Aorta (tissue), 5 donors: ENCODE measurements around the gene LTB4R. TPM values are rescaled to one million over a fixed set of nuclear protein-coding genes. Genes with fewer than 3 reads are reported as not detected.
"Not testable (repeated sequence)": the region's sequence is repeated elsewhere in the genome, so short reads cannot be mapped to it uniquely, and the experiment has no call there.

Experiments
- ATAC-seq: fragments of 200-7000 bp; cut with Tn5 transposase; one replicate; pipeline ENCODE4 v1.9.1; 2022; ENCODE audit warnings: moderate library complexity; ENCODE audit not compliant: low FRiP score
- DNase-seq, 2 donors: peaks; one replicate each; pipeline ENCODE4 v3.0.0-alpha.2; 2020
- H3K27ac ChIP-seq, 2 donors: one replicate each; pipeline ENCODE4 v1.5.1; 2013; ENCODE audit warnings: low read length in 2 of 2, mild to moderate bottlenecking in 2 of 2, moderate library complexity in 2 of 2, control low read depth in 1 of 2, inconsistent platforms in 1 of 2, low read depth in 1 of 2
- H3K27me3 ChIP-seq, 2 donors: one replicate each; pipeline ENCODE4 v1.6.1; 2013; ENCODE audit warnings: control low read depth in 1 of 2, low read length in 1 of 2, mild to moderate bottlenecking in 1 of 2, moderate library complexity in 1 of 2; ENCODE audit not compliant: insufficient read depth in 2 of 2, control insufficient read depth in 1 of 2
- H3K36me3 ChIP-seq, 2 donors: one replicate each; pipeline ENCODE4 v1.6.1; 2013; ENCODE audit warnings: control low read depth in 1 of 2, low read length in 1 of 2, mild to moderate bottlenecking in 1 of 2; ENCODE audit not compliant: insufficient read depth in 2 of 2, control insufficient read depth in 1 of 2
- H3K4me1 ChIP-seq, 2 donors: one replicate each; pipeline ENCODE4 v1.6.1; 2013; ENCODE audit warnings: low read length in 2 of 2, control low read depth in 1 of 2, mild to moderate bottlenecking in 1 of 2, moderate library complexity in 1 of 2; ENCODE audit not compliant: insufficient read depth in 2 of 2, control insufficient read depth in 1 of 2
- H3K4me3 ChIP-seq, 2 donors: one replicate each; pipeline ENCODE4 v1.5.1; 2013; ENCODE audit warnings: low read length in 2 of 2, control low read depth in 1 of 2, mild to moderate bottlenecking in 1 of 2
- H3K9me3 ChIP-seq: one replicate; pipeline ENCODE4 v1.6.1; 2013; ENCODE audit warnings: mild to moderate bottlenecking, low read length; ENCODE audit not compliant: control insufficient read depth
- WGBS, 2 donors: extraction: QIAGEN DNeasy Blood & Tissue Kit; methylation state at CpG; one replicate each; pipeline ENCODE4 v1.1.7; 2013; 5-methylcytosine and 5-hydroxymethylcytosine counted together
- intact Hi-C, 2 donors: fragments of 100-400 bp; cut with DNase I; formaldehyde crosslinking; loops; one replicate each; pipeline versions ENCODE4 v1.14.2 to v1.15.0; 2022
- polyA plus RNA-seq, 2 donors: library from polyadenylated mRNA; stranded (reverse); fragments of 200-250 nt; gene quantifications; one replicate each; pipeline ENCODE4 v1.2.3, GENCODE V29; 2013
- total RNA-seq, 2 donors: library from RNA; stranded (reverse); fragmentation: NEBNext Ultra II Directional; extraction: Animal tissue kit (Norgen Biotek cat#: 25700); gene quantifications; one replicate each; pipeline ENCODE4 v1.2.1, GENCODE V29; 2021
- donor health status: healthy with polysubstance abuse.
- donor health status: Bipolar disorder and iron deficiency.
- donor health status: DM: no; HTN: no; CAD: no.
- donor health status: DM: no; HTN: no; CAD: no.
- donor health status: DM: yes; HTN: yes; CAD: no.

Gene LTB4R
- total and polyA plus RNA-seq, 4 donors = 2.9 to 8.2 (median 6.1) TPM

GRCh38 chr14:24323341-24323740, 12.0 kb downstream of the LTB4R start:
- intact Hi-C loops = no loop called here
- WGBS, 2 donors = 58 to 64% methylated on average over 3 of the region's 3 CpGs
- H3K36me3 ChIP-seq = no peaks in the 10 kb centered on the region
- no peak overlapping the region for H3K27ac ChIP-seq
- DNase-seq (peak in 1 of 2 donors; percentile 13), ATAC-seq (no peak)
- H3K4me1 ChIP-seq = no peaks in the 10 kb centered on the region
- H3K27me3 ChIP-seq = no peaks in the 10 kb centered on the region
- H3K9me3 ChIP-seq = no peaks in the 10 kb centered on the region
- H3K4me3 ChIP-seq = no peak overlapping the region

DNA sequence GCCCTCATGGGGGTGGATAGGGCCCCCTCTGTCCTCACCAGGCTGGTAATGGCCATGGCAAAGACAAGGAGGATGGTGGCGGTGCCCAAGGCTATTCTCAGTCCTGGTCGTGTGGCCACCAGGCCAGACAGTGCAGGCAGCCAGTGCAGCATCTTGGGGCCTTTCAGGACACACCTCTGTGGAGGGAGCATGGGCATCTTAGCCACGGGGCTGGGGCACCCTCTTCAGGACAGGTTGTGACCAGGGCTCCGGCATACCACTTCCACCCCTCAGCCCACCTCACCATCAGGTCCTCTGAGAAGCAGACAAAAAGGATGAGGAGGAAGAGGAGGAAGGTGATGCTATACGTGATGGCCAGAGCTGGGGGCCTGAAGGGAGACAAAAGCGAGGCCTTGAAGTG, 12.7 kb downstream of the LTB4R start:
- no peak overlapping the region for H3K4me3 ChIP-seq
- H3K27me3 ChIP-seq = no peaks in the 10 kb centered on the region
- no peaks in the 10 kb centered on the region for H3K4me1 ChIP-seq
- DNase-seq (peak in 1 of 2 donors; percentile 72), ATAC-seq (no peak)
- H3K27ac ChIP-seq = no peak overlapping the region
- H3K9me3 ChIP-seq = no peaks in the 10 kb centered on the region
- WGBS, 2 donors = 76 to 78% methylated on average over 6 of the region's 6 CpGs
- no peaks in the 10 kb centered on the region for H3K36me3 ChIP-seq
- intact Hi-C loops = no loop called here

- ATAC-seq (no peak), DNase-seq (peak in 1 of 2 donors; percentile 31)
- Histone ChIP-seq H3K27me3 (no peaks in the 10 kb centered on the region), H3K36me3 (no peaks in the 10 kb centered on the region), H3K27ac (no peak overlapping the region), H3K9me3 (no peaks in the 10 kb centered on the region), H3K4me3 (no peak overlapping the region), H3K4me1 (no peaks in the 10 kb centered on the region)
- intact Hi-C loops = no loop called here
- 90 to 96% methylated on average over 5 of the region's 5 CpGs for WGBS, 2 donors
These were observed 13.8 kb downstream of the LTB4R start for GRCh38 chr14:24325041-24325530.

DNA sequence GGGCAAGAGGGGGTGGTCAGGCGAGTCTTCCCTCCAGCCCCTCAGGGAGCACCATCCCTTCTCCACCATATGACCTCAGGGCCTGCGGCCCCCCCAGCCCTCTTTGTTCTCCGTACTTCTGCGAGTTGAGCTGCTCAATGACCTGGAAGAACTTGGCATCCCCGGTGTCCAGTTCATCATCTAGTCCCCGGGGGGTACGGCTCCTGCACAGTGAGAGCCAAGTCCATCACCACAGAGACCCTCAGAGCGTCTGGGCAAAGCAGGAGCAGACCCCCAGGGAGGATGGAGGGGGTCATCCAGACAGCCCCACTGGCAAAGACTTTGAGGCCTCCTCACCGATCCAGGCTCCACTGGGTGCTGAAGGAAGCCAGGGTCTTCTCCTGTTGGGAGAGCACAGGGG, 14.7 kb downstream of the LTB4R start:
- Histone ChIP-seq H3K27ac (no peak overlapping the region), H3K4me1 (no peaks in the 10 kb centered on the region), H3K36me3 (no peaks in the 10 kb centered on the region), H3K27me3 (no peaks in the 10 kb centered on the region), H3K9me3 (no peaks in the 10 kb centered on the region), H3K4me3 (no peak overlapping the region)
- WGBS, 2 donors = 76 to 79% methylated on average over 9 of the region's 9 CpGs
- DNase-seq = peak in 1 of 2 donors; percentile 33
- no peak for ATAC-seq
- intact Hi-C loops = no loop called here

DNA sequence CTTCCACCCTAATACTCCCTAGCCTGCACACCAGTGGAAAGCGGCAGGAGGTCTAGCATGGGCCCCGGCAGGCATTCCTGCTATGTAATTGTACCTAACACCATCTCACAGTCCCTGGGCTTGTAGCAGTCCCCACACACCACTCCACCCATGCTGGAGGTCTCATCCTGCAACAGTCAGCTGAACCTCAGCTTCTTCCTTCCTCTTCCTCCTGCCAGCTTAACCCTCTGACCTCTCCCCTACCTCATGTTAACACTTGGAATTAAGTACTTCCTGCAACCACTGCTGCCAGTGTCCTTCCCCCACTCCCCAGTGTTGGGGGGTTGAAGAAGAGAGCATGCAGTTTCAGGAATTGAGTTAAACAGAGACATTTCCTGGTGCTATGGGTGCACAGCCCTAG, 16.0 kb downstream of the LTB4R start:
- H3K36me3 ChIP-seq = no peaks in the 10 kb centered on the region

GRCh38 chr14:24327914-24328313, 16.6 kb downstream of the LTB4R start:
- peak; percentile 77 to 84 for DNase-seq
- not testable (repeated sequence) for H3K36me3 ChIP-seq
- WGBS, 2 donors = 1% methylated on average over 9 of the region's 9 CpGs

More for the DNA sequence above, 16.0 kb downstream of the LTB4R start:
- Histone ChIP-seq H3K27me3 (no peaks in the 10 kb centered on the region), H3K9me3 (no peaks in the 10 kb centered on the region), H3K4me1 (no peaks in the 10 kb centered on the region), H3K27ac (no peak overlapping the region), H3K4me3 (no peak overlapping the region)
- no peak for ATAC-seq
- WGBS, 2 donors = 86 to 92% methylated on average over 2 of the region's 2 CpGs
- DNase-seq = peak in 1 of 2 donors; percentile 44
- intact Hi-C loops = no loop called here

DNA sequence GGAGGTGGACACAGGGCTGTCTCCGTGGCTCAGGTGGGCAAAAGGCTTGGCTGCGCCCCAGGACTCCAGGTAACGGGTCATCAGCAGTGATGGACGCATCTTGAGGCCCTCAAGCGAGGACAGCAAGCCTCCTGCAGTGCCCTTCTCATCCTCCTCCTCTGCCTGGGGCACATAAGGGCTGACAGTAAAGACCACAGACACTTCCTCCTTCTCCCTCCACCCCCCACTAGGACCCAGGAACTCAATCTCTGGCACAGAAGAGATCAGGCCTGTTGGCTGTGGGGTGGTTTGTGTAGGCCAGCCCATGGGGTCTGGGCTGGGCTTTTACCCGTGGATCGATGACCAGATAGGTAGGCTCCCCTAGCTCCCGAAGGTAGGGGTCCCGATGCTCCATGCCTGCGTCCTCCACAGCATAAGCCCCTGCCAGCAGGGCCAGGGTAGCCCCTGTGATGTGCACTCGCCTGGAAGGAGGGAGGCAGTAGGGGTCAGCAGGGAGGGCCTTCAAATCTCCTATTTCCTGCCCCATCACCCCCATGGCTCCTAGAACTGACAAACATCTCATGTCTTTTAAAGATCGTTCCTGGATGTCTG, 17.9 kb downstream of the LTB4R start:
- H3K4me1 ChIP-seq = no peaks in the 10 kb centered on the region
- H3K27me3 ChIP-seq = no peaks in the 10 kb centered on the region
- no peak overlapping the region for H3K27ac ChIP-seq
- no peak overlapping the region for H3K4me3 ChIP-seq
- intact Hi-C loops = no loop called here
- ATAC-seq (no peak), DNase-seq (peak in 1 of 2 donors; percentile 57)
- WGBS, 2 donors = 90% methylated on average over 12 of the region's 12 CpGs
- H3K36me3 ChIP-seq = no peaks in the 10 kb centered on the region
- no peaks in the 10 kb centered on the region for H3K9me3 ChIP-seq

More at GRCh38 chr14:24327914-24328313, 16.6 kb downstream of the LTB4R start:
- H3K4me3 ChIP-seq, H3K4me1 ChIP-seq, H3K27ac ChIP-seq, ATAC-seq, H3K27me3 ChIP-seq, intact Hi-C loops, H3K9me3 ChIP-seq: not testable (repeated sequence)

GRCh38 chr14:24329736-24330135, 18.4 kb downstream of the LTB4R start:
- Histone ChIP-seq H3K36me3 (no peaks in the 10 kb centered on the region), H3K27ac (no peak overlapping the region), H3K4me1 (no peaks in the 10 kb centered on the region), H3K4me3 (no peak overlapping the region), H3K27me3 (no peaks in the 10 kb centered on the region), H3K9me3 (no peaks in the 10 kb centered on the region)
- ATAC-seq = no peak
- WGBS, 2 donors = 84 to 86% methylated on average over 9 of the region's 9 CpGs
- intact Hi-C loops = no loop called here
- peak; percentile 77 to 89 for DNase-seq

DNA sequence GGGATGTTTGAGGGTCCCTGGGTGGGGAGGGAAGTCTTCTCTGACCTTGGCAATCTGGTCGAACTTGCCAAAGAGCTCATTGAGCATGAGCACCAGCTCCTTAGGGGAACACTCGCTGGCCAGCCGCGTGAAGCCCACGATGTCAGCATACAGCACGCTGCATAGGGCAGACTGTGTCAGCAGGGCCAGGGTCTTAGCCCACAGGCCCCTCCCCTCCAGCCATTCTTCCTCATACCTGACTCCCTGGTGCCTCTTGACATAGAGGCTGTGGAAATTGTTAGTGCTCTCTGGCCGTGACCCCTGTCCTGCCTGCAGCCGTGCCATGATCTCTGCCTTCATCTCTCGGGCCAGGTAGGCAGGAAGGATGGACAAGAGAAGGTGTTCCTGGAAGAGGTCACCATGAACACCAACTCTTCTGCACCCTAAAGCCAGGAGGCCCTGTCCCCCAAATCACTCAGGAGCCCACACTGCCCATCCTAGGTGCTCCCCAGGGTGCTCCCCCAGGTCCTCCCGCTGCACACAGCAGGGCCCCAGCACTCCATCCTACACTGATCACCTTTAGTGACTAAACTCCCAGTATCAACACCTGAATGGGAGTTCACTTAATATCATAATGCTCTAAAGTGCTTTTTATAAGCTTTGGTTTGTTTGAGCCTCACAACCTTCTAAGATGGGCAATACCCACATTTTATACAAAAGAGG, 19.8 kb downstream of the LTB4R start:
- Histone ChIP-seq H3K27me3 (no peaks in the 10 kb centered on the region), H3K9me3 (no peaks in the 10 kb centered on the region), H3K4me3 (no peak overlapping the region), H3K36me3 (no peaks in the 10 kb centered on the region), H3K4me1 (no peaks in the 10 kb centered on the region), H3K27ac (no peak overlapping the region)
- ATAC-seq (no peak), DNase-seq (peak in 1 of 2 donors; percentile 72)
- intact Hi-C loops = no loop called here
- 91 to 92% methylated on average over 10 of the region's 10 CpGs for WGBS, 2 donors
